Measurements from ENCODE around the gene IFT74. TPM values are rescaled to one million over a fixed set of nuclear protein-coding genes. Genes with fewer than 3 reads are reported as not detected.

IFT74 gene
- total and polyA plus RNA-seq, 9 of the 15 experiments (the other 6 are each of a cell fraction or from before 2014, with no cell fraction given), result 6.1 to 13.2 (median 9.3) TPM

DNA sequence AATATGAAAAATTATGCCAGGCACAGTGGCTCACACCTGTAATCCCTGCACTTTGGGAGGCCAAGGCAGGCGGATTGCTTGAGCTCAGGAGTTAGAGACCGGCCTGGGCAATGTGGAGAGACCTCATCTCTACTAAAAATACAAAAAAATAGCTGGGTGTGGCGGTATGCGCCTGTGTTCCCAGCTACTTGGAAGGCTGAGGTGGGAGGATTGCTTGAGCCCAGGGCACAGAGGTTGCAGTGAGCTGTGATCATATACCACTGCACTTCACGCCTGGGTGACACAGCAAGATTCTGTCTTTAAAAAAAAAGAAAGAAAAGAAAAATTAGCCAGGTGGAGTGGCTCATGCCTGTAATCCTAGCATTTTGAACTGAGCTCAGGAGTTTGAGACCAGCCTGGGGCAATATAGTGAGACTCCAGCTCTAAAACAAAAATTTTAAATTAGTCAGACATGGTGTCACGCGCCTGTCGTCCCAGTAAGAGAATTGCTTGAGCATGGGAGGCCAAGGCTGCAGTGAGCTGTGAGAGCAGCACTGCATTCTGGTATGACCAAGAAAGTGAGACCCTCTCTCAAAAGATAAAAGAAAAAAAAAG lies 27.2 kb upstream of the IFT74 start (continued):
- no peak for TF ChIP-seq ZNF253 (CRISPR knock-in tag; conservative IDR thresholded peaks at IDR 0.05)
- TF ChIP-seq, protein P1, sequence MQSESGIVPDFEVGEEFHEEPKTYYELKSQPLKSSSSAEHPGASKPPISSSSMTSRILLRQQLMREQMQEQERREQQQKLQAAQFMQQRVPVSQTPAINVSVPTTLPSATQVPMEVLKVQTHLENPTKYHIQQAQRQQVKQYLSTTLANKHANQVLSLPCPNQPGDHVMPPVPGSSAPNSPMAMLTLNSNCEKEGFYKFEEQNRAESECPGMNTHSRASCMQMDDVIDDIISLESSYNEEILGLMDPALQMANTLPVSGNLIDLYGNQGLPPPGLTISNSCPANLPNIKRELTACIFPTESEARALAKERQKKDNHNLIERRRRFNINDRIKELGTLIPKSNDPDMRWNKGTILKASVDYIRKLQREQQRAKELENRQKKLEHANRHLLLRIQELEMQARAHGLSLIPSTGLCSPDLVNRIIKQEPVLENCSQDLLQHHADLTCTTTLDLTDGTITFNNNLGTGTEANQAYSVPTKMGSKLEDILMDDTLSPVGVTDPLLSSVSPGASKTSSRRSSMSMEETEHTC (IDR thresholded peaks at IDR 0.05), result no peak
- no peak for TF ChIP-seq ZNF431 (CRISPR knock-in tag; IDR thresholded peaks at IDR 0.05)
- no peak for TF ChIP-seq MTA2 (IDR thresholded peaks at IDR 0.05; ENCODE audit: low read depth)

DNA sequence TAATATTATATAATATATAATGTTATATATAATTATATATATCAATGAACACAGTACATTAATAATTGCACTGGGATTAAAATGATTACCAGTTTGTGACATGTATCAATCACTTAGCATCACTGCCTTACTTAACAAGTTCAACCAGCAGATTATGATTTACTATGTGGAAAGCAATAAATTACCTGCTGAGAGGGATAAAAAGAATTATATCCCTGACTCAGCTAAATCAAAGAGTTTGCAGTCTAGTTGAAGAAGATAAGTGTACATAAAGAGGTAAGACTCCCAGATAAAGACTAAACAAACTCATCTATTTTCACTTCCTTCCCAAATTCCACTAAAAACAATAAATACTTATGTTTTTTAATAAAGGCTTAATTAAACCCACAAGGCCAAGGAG lies 20.4 kb upstream of the IFT74 start:
- POLR2A ChIA-PET, result interaction anchor here (1.0 kb wide), 1 partner anchor 10 kb away, joined by 3 read pairs; no protein-coding TSS in a partner anchor
- Histone ChIP-seq H2AFZ (ENCODE audit: low read depth, low read length) (no peak overlapping the region), H3K9ac (ENCODE audit: insufficient read depth in 1 of 2, low read depth in 2 of 2, low read length in 2 of 2) (no peak overlapping the region), H3K79me2 (ENCODE audit: control insufficient read depth, insufficient read depth, low read length) (peaks cover 60% of the 10 kb centered on the region), H3K27me3 (ENCODE audit: control insufficient read depth in 2 of 2, insufficient read depth in 2 of 2, low read length in 2 of 2) (no peaks in the 10 kb centered on the region), H4K20me1 (replicated peaks; ENCODE audit: control insufficient read depth, insufficient read depth, low read length) (no peaks in the 10 kb centered on the region), H3K4me1 (replicated peaks in 1 of 2; ENCODE audit: control insufficient read depth in 2 of 2, insufficient read depth in 2 of 2, low read length in 2 of 2) (peaks cover 0 to 4% of the 10 kb centered on the region in 2 experiments; a peak in 2 of 5 replicates), H3K9me3 (replicated peaks; ENCODE audit: control insufficient read depth, insufficient read depth, low read depth, low read length) (no peaks in the 10 kb centered on the region), H3K9me1 (ENCODE audit: control insufficient read depth, insufficient read depth, low read length) (no peaks in the 10 kb centered on the region), H3K4me2 (ENCODE audit: insufficient read depth, low read length) (no peak overlapping the region), H3K27ac (ENCODE audit: extremely low read depth, low read depth, low read length) (no peak overlapping the region), H3K4me3 (no peak overlapping the region), H3K36me3 (ENCODE audit: control insufficient read depth, insufficient read depth, low read length) (peaks cover 3% of the 10 kb centered on the region; the same call in 1 of the 3 replicates)
- BruUV-seq (replicated peaks), result no TSS peak
- intact Hi-C loops (cut with micrococcal nuclease) (no loop called here), in situ Hi-C loops (cut with MboI) (no loop called here)
- FAIRE-seq, result no peak
- CTCF ChIA-PET (ENCODE audit: low intra/inter-chr PET ratio), result no interaction called here
- no peak for ATAC-seq
- DNase-seq (ENCODE audit: extremely low read depth in 1 of 4, low spot score in 3 of 4), result no peak
- TF ChIP-seq, protein P2, sequence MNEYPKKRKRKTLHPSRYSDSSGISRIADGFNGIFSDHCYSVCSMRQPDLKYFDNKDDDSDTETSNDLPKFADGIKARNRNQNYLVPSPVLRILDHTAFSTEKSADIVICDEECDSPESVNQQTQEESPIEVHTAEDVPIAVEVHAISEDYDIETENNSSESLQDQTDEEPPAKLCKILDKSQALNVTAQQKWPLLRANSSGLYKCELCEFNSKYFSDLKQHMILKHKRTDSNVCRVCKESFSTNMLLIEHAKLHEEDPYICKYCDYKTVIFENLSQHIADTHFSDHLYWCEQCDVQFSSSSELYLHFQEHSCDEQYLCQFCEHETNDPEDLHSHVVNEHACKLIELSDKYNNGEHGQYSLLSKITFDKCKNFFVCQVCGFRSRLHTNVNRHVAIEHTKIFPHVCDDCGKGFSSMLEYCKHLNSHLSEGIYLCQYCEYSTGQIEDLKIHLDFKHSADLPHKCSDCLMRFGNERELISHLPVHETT (CRISPR knock-in tag; conservative IDR thresholded peaks at IDR 0.05 in 1 of 2, IDR thresholded peaks at IDR 0.05 in 1 of 2), result no peak
- peak; percentile 92 for TF ChIP-seq ZNF316 (IDR thresholded peaks at IDR 0.05)
- TF ChIP-seq ZNF282 (CRISPR knock-in tag; IDR thresholded peaks at IDR 0.05), result no peak
- TF ChIP-seq, protein P3, sequence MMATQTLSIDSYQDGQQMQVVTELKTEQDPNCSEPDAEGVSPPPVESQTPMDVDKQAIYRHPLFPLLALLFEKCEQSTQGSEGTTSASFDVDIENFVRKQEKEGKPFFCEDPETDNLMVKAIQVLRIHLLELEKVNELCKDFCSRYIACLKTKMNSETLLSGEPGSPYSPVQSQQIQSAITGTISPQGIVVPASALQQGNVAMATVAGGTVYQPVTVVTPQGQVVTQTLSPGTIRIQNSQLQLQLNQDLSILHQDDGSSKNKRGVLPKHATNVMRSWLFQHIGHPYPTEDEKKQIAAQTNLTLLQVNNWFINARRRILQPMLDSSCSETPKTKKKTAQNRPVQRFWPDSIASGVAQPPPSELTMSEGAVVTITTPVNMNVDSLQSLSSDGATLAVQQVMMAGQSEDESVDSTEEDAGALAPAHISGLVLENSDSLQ (IDR thresholded peaks at IDR 0.05), result peak; percentile 59
- TF ChIP-seq PHB2 (IDR thresholded peaks at IDR 0.05; ENCODE audit: low read depth), result no peak
- TF ChIP-seq ZNF12 (CRISPR knock-in tag; IDR thresholded peaks at IDR 0.05), result no peak
- TF ChIP-seq, protein P4, sequence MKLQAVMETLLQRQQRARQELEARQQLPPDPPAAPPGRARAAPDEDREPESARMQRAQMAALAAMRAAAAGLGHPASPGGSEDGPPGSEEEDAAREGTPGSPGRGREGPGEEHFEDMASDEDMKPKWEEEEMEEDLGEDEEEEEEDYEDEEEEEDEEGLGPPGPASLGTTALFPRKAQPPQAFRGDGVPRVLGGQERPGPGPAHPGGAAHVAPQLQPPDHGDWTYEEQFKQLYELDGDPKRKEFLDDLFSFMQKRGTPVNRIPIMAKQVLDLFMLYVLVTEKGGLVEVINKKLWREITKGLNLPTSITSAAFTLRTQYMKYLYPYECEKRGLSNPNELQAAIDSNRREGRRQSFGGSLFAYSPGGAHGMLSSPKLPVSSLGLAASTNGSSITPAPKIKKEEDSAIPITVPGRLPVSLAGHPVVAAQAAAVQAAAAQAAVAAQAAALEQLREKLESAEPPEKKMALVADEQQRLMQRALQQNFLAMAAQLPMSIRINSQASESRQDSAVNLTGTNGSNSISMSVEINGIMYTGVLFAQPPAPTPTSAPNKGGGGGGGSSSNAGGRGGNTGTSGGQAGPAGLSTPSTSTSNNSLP (IDR thresholded peaks at IDR 0.05; ENCODE audit: borderline replicate concordance, low read depth, low read length), result no peak
- no peak for TF ChIP-seq CEBPB (tag; IDR thresholded peaks at IDR 0.05)
- peak; percentile 74 for TF ChIP-seq MAFF (IDR thresholded peaks at IDR 0.05; ENCODE audit: low read length)
- peak; percentile 77 for TF ChIP-seq MAFG (tag; conservative IDR thresholded peaks at IDR 0.05)
- TF ChIP-seq, protein P5, sequence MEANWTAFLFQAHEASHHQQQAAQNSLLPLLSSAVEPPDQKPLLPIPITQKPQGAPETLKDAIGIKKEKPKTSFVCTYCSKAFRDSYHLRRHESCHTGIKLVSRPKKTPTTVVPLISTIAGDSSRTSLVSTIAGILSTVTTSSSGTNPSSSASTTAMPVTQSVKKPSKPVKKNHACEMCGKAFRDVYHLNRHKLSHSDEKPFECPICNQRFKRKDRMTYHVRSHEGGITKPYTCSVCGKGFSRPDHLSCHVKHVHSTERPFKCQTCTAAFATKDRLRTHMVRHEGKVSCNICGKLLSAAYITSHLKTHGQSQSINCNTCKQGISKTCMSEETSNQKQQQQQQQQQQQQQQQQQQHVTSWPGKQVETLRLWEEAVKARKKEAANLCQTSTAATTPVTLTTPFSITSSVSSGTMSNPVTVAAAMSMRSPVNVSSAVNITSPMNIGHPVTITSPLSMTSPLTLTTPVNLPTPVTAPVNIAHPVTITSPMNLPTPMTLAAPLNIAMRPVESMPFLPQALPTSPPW (CRISPR knock-in tag; IDR thresholded peaks at IDR 0.05), result no peak
